Dermis microvascular lymphatic vessel endothelial cell (primary cell): Measurements from ENCODE around the gene CLASP1. TPM values are rescaled to one million over a fixed set of nuclear protein-coding genes. Genes with fewer than 3 reads are reported as not detected.
A peak's percentile ranks its signal among the peaks of the same experiment; 100 is the strongest.
"Not testable (repeated sequence)": the region's sequence is repeated elsewhere in the genome, so short reads cannot be mapped to it uniquely, and the experiment has no call there.

Source experiments
- DNase-seq, 2 donors: peaks; one replicate each; pipeline versions ENCODE4 v3.0.0 to v3.0.0-alpha.2; 2010; ENCODE audit warnings: low read depth in 2 of 2
- total RNA-seq: library from RNA; depleted of rRNA; stranded (reverse); fragments of >200 nt; gene quantifications from 2 replicates; pipeline ENCODE4 v1.2.1, GENCODE V29; 2014

CLASP1 gene
- total RNA-seq, 1 donor from 2014 or later: 28.4 TPM

DNA sequence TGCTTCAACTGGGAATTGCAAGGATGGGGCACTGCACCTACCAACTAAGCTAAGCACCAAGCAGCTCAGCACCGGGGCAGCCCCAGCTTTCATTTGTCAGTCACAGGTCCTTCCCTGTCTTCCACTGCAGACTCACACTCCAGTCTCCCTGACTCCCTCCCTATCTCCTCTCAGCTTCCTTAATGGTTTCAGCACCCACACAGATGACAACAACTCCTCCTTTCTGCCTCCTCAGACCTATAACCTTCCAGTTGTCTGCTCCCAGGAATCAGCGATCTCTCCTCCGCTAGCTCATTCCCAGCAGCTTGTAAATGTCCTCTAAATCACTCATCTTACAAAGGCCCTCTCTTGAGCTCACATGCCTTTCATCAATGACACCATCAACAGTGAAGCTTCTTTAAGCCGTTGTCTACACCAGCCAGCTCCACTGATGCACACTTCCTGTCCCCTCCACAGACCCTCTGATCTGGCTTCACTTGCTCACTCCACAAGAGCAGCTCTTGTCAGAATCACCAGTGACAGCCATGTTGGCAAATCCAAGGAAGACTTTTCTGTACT lies 32.1 kb downstream of the CLASP1 start:
- DNase-seq: no peak

DNA sequence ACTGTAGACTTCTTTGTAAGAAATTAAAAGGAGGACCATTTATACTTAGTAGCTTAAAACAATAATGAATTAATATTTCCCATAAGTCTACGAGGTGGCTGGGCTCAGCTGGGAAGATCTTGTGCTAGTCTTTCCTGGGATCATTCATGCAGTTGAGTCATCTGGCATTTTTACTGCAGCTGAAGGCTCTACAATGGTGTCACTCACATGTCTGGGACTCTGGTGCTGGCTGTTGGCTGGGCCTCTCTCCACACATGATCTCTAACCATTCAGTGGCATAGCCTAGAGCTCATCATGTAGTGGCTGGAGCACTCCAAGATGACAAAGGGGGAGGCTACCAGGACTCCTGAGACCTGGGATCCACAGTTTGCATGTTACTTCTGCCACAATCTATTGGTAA lies 35.5 kb downstream of the CLASP1 start:
- DNase-seq: peak in 1 of 2 donors; percentile 21

GRCh38 chr2:121613152-121613551 lies 36.1 kb downstream of the CLASP1 start:
- DNase-seq: peak in 1 of 2 donors; percentile 37

- DNase-seq: no peak
Observed at GRCh38 chr2:121611730-121612705, 37.2 kb downstream of the CLASP1 start.

GRCh38 chr2:121611048-121611649 lies 38.1 kb downstream of the CLASP1 start:
- not testable (repeated sequence) for DNase-seq

DNA sequence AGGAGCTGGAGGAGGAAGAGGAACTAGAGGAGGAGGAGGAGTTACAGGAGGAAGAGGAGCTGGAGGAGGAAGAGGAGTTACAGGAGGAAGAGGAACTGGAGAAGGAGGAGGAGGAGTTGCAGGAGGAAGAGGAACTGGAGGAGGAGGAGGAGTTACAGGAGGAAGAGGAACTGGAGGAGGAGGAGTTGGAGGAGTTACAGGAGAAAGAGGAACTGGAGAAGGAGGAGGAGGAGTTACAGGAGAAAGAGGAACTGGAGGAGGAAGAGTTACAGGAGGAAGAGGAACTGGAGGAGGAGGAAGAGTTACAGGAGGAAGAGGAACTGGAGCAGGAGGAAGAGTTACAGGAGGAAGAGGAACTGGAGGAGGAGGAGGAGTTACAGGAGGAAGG lies 38.8 kb downstream of the CLASP1 start:
- not testable (repeated sequence) for DNase-seq

DNA sequence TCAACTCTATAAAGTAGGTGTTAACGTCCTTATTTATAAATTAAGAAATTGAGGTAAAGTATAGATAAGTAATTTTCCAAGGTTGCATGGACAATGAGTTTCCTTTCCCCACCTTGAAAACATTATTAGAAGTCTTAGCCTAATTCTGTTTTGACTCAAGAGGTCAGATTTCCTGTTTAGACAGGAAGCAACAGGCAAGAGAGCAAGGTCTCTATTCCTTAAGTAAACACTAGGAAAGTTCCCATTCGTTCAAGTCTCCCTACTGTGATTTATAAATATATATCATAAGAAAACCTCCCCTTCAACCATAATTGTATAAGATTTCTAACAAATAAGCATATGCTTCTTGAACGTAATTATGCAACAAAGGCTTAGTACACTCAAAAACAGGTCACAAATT lies 40.3 kb downstream of the CLASP1 start:
- peak in 1 of 2 donors; percentile 52 for DNase-seq

DNA sequence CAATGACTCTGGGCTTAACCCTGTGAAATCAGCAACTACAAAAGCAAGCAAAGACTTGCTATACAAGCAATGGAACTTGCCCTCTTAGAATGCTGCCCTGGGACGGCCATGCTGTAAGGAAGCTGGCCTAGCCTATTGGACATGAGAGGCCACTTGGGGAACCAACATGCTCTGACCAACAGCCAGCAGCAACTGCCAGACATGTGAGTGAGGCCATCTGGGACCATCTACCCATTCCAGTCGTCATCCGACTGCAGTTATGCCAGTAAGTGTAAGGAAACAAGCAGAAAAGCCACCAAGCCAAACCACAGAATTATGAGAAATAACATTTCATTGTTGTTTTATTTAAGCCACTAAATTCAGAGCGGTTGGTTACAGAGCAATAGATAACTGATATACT lies 40.9 kb downstream of the CLASP1 start:
- no peak for DNase-seq

- DNase-seq: no peak
Observed at GRCh38 chr2:121605820-121606733, 43.2 kb downstream of the CLASP1 start.

GRCh38 chr2:121603185-121603584 lies 46.1 kb downstream of the CLASP1 start:
- no peak for DNase-seq

DNA sequence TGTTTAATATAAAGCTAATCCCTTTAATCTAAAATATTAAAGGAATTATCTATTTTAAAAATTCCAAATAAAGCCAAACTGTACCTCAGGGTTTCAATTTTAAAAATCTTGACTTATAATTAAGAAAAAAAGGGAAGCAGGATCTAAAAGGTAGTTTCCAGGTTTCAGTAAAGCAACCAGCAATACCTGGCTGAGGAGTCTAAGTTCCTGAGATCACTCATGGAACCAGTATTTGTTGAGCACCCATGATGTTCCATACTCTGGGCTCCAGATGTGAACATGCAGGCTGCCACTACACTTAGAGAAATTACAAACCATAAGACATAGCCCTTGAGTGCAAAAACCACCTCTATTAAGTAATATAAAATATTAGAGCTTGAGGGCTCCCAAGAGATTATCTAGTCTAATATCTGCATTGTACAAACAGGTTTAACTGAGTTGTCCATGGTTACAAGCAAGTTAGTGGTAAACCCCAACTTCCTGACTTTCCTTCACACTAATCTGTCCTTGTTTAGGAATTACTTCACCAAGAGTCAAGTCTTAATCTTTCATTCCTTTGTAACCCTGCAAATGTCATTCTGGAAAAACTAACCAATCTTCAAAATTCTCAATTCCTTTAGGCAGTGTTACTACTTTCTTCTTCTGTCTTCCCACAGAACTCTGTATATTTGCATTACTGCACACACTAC lies 49.2 kb downstream of the CLASP1 start:
- DNase-seq: no peak

GRCh38 chr2:121598087-121598486 lies 51.2 kb downstream of the CLASP1 start:
- no peak for DNase-seq

DNA sequence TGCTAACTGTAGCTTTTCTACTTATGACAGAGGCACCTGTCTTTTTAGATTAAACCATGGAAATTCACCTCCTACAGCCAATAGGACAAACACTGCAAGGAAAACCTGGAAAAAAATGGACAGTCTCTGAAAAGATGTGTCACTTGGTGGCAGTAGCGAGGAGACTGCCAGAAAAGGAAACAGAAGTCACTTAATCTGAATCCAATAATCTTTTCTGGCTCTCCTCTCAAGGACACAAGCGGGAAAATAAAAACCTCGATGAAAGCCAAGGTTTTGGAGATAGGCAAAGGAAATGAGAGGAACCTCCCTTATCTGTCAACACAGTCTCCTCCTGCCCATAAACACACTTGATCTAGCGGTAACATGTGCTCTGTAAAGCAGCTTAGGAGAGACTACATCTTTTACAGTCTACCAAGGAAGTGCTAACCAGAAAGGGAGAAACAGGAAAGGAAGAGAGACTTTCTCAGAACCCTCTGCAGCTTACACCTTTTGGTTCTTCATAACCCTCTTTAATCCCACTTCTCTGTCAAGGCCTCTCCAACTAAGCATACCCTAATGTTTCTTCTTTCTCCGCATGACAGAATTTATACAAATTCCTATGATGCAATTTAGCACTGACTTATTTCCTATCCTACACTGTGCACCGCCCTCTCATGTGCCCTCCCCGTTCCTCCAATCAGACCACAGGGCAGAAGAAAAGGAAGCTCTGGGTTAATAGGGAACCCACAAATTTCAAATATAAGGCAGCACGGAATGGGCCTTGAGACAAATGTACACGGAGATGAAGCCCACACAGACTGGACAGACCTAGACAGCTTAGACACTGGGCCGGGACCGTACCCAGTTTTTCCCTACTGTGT lies 52.8 kb downstream of the CLASP1 start:
- peak; percentile 25 to 74 for DNase-seq

GRCh38 chr2:121595012-121595891 lies 54.0 kb downstream of the CLASP1 start:
- DNase-seq: no peak

- no peak for DNase-seq
Observed at GRCh38 chr2:121591199-121591598, 58.1 kb downstream of the CLASP1 start.

DNA sequence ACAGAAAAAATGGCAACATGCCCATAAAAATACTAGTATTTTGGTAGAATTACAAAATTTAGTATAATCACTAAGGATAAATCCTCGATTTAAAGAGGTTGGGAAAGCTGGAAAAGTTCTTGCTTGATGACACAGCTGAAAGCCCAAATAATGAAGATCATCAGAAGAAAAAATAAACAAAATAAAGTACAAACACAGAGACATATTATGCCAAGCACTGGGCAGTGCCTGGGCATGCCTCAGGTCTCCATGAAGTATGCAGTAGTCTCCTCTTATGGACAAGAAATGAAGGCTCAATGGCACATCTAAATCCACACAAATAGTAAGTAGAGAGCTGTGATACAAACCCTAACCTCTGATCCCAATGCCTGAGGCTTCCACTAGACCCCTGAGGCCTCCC lies 60.9 kb downstream of the CLASP1 start:
- DNase-seq: no peak

GRCh38 chr2:121587131-121587530 lies 62.1 kb downstream of the CLASP1 start:
- no peak for DNase-seq

- no peak for DNase-seq
Observed at GRCh38 chr2:121584741-121585140, 64.5 kb downstream of the CLASP1 start.

- DNase-seq: no peak
Observed at GRCh38 chr2:121583555-121583954, 65.7 kb downstream of the CLASP1 start.
